Astrocyte (in vitro differentiated cells and primary cell): ENCODE data around the gene RNF5. TPM values are rescaled to one million over a fixed set of nuclear protein-coding genes. Genes with fewer than 3 reads are reported as not detected.

ENCODE experiments used
- DNase-seq: peaks from one replicate; pipeline ENCODE4 v3.0.0-alpha.2; 2010; ENCODE audit warnings: low read depth
- FAIRE-seq: peaks from 2 replicates; lab custom pipeline; 2011; peaks lifted over from hg19 to GRCh38; lab: Jason Lieb, UNC
- H2AFZ ChIP-seq: 2 replicates; pipeline ENCODE4 v1.6.0; 2012; ENCODE audit warnings: low read depth, low read length, inconsistent platforms
- H3K27ac ChIP-seq: 2 replicates; pipeline ENCODE4 v1.5.1; 2011; ENCODE audit warnings: low read depth, low read length, inconsistent platforms
- H3K27me3 ChIP-seq: 2 replicates; pipeline ENCODE4 v1.6.0; 2011; ENCODE audit warnings: low read length, inconsistent platforms; ENCODE audit not compliant: insufficient read depth
- H3K36me3 ChIP-seq: 2 replicates; pipeline ENCODE4 v1.5.1; 2011; ENCODE audit warnings: low read length, inconsistent platforms; ENCODE audit not compliant: insufficient read depth
- H3K4me1 ChIP-seq: 2 replicates; pipeline ENCODE4 v1.5.1; 2011; ENCODE audit warnings: low read length, inconsistent platforms; ENCODE audit not compliant: insufficient read depth
- H3K4me2 ChIP-seq: 2 replicates; pipeline ENCODE4 v1.6.0; 2012; ENCODE audit warnings: low read length, inconsistent platforms
- H3K4me3 ChIP-seq: 2 replicates; pipeline ENCODE4 v1.5.1; 2011; ENCODE audit warnings: low read depth, mild to moderate bottlenecking, low read length, inconsistent platforms; ENCODE audit not compliant: insufficient read depth
- H3K79me2 ChIP-seq: 2 replicates; pipeline ENCODE4 v1.6.0; 2012; ENCODE audit warnings: mild to moderate bottlenecking, low read length, inconsistent platforms; ENCODE audit not compliant: insufficient read depth
- H3K9ac ChIP-seq: 2 replicates; pipeline ENCODE4 v1.6.0; 2012; ENCODE audit warnings: mild to moderate bottlenecking, low read length, inconsistent platforms
- H3K9me3 ChIP-seq: 2 replicates; pipeline ENCODE4 v1.5.1; 2012; ENCODE audit warnings: low read depth, mild to moderate bottlenecking, low read length, inconsistent platforms; ENCODE audit not compliant: insufficient read depth
- H4K20me1 ChIP-seq: 2 replicates; pipeline ENCODE4 v1.6.0; 2012; ENCODE audit warnings: low read length, inconsistent platforms; ENCODE audit not compliant: insufficient read depth
- H3K27ac Mint-ChIP-seq: one replicate; pipeline ENCODE4 v1.8.0; 2021; ENCODE audit warnings: mild to moderate bottlenecking, mixed read lengths; ENCODE audit not compliant: unreplicated experiment
- H3K27me3 Mint-ChIP-seq: one replicate; pipeline ENCODE4 v1.8.0; 2021; ENCODE audit warnings: low read depth, mixed read lengths; ENCODE audit not compliant: unreplicated experiment
- H3K36me3 Mint-ChIP-seq: one replicate; pipeline ENCODE4 v1.8.0; 2021; ENCODE audit warnings: low read depth, mixed read lengths; ENCODE audit not compliant: unreplicated experiment
- H3K4me1 Mint-ChIP-seq: one replicate; pipeline ENCODE4 v1.8.0; 2021; ENCODE audit warnings: low read depth, mixed read lengths; ENCODE audit not compliant: unreplicated experiment
- H3K4me3 Mint-ChIP-seq: one replicate; pipeline ENCODE4 v1.8.0; 2021; ENCODE audit warnings: mild to moderate bottlenecking, moderate library complexity, mixed read lengths; ENCODE audit not compliant: unreplicated experiment
- H3K9me3 Mint-ChIP-seq: one replicate; pipeline ENCODE4 v1.8.0; 2021; ENCODE audit warnings: mild to moderate bottlenecking, mixed read lengths; ENCODE audit not compliant: unreplicated experiment
- EZH2 ChIP-seq: IDR thresholded peaks from 2 replicates; pipeline ENCODE4 v1.6.1; 2012; ENCODE audit warnings: mild to moderate bottlenecking, low read length, inconsistent platforms; ENCODE audit not compliant: insufficient read depth
- total RNA-seq: library from RNA; stranded (reverse); gene quantifications from 2 replicates; pipeline ENCODE4 v1.2.1, GENCODE V29; 2021
- TF ChIP-seq, protein P1 (sequence below): IDR thresholded peaks from 2 replicates; pipeline ENCODE4 v1.5.1; 2011; ENCODE audit warnings: low read depth, mild to moderate bottlenecking, inconsistent platforms, low read length, moderate library complexity; ENCODE audit not compliant: insufficient read depth

RNF5 gene
- total RNA-seq, 1 donor from 2014 or later, result 59.0 TPM

DNA sequence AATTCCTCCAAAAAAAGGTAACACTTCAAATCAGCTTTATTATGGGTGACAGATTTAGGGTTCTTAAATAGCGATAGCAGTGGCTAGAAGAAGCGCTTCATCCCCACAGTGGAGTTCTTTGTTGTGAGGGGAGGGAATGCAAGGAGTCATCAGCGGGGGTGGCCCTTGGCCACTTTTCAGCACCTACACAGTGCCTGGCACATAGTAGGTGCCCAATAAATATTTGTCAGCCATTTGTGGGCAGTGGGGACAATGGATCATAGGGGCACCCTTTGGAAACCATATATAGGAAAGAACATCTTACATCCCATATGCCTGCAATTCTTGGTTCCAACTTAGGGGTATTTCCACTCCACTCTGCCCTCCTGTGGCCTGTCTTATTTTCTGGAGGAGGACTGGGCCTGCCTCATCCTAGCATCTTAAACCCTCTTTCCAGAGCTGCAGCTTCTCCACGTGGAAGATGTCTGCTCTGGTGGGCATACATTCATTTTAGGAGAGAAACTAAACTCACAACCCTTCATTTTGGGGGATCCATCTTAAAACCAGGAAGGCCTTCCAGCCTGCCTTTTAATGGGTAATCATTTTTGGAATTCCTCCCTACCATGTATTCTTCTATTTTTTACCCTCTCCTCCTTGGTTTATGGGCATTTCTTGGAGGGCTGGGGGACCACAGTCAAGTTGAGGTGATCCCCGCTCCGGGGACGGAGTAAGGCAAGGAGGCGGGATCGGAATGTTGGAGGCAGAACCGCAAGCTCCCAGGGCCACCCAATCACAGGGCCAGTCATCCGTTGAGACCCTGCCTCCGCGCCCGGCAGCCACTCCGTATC, 16.8 kb downstream of the RNF5 start:
- Histone ChIP-seq H3K4me1 (peaks cover 29% of the 10 kb centered on the region), H3K27ac (peak overlapping the region; percentile 87), H3K9ac (peak overlapping the region; percentile 86), H3K36me3 (no peaks in the 10 kb centered on the region), H3K4me2 (peak overlapping the region; percentile 90), H3K79me2 (peaks cover 9% of the 10 kb centered on the region), H4K20me1 (no peaks in the 10 kb centered on the region), H3K27me3 (no peaks in the 10 kb centered on the region), H3K9me3 (no peaks in the 10 kb centered on the region), H3K4me3 (peak overlapping the region; percentile 55), H2AFZ (peak overlapping the region; percentile 50)
- FAIRE-seq (no peak), DNase-seq (peak; percentile 35)
- Mint-ChIP-seq H3K4me3 (peak overlapping the region; percentile 85), H3K4me1 (peaks cover 21% of the 10 kb centered on the region), H3K9me3 (no peaks in the 10 kb centered on the region), H3K36me3 (no peaks in the 10 kb centered on the region), H3K27ac (peak overlapping the region; percentile 94), H3K27me3 (no peaks in the 10 kb centered on the region)
- TF ChIP-seq, protein P1, sequence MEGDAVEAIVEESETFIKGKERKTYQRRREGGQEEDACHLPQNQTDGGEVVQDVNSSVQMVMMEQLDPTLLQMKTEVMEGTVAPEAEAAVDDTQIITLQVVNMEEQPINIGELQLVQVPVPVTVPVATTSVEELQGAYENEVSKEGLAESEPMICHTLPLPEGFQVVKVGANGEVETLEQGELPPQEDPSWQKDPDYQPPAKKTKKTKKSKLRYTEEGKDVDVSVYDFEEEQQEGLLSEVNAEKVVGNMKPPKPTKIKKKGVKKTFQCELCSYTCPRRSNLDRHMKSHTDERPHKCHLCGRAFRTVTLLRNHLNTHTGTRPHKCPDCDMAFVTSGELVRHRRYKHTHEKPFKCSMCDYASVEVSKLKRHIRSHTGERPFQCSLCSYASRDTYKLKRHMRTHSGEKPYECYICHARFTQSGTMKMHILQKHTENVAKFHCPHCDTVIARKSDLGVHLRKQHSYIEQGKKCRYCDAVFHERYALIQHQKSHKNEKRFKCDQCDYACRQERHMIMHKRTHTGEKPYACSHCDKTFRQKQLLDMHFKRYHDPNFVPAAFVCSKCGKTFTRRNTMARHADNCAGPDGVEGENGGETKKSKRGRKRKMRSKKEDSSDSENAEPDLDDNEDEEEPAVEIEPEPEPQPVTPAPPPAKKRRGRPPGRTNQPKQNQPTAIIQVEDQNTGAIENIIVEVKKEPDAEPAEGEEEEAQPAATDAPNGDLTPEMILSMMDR, result peak; percentile 52
- TF ChIP-seq EZH2, result no peak

DNA sequence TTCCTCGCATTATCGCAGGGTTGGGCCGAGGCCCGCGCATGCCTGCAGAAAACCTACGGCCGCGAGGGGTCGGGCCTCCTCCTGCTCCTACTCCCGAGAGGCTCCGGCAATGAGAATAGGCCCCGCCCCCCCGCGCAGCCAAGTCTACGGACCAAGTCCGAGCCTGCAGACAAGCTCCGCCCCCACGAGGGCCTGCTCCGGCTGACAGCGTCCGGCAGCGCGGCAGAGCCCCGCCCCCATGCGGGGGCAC, 17.4 kb downstream of the RNF5 start:
- H3K4me1 Mint-ChIP-seq, result peaks cover 21% of the 10 kb centered on the region
- H3K4me3 ChIP-seq, result peak overlapping the region; percentile 81
- peaks cover 9% of the 10 kb centered on the region for H3K79me2 ChIP-seq
- peak overlapping the region; percentile 99 for H3K9ac ChIP-seq
- no peaks in the 10 kb centered on the region for H4K20me1 ChIP-seq
- DNase-seq, result peak; percentile 97
- no peak overlapping the region for H3K27ac Mint-ChIP-seq
- peak overlapping the region; percentile 100 for H3K27ac ChIP-seq
- no peaks in the 10 kb centered on the region for H3K36me3 ChIP-seq
- peaks cover 25% of the 10 kb centered on the region for H3K4me1 ChIP-seq
- H3K36me3 Mint-ChIP-seq, result no peaks in the 10 kb centered on the region
- no peak overlapping the region for H2AFZ ChIP-seq
- TF ChIP-seq, protein P1, result no peak
- H3K4me3 Mint-ChIP-seq, result peak overlapping the region; percentile 85
- no peak for FAIRE-seq
- H3K27me3 Mint-ChIP-seq, result peaks cover 3% of the 10 kb centered on the region
- peak overlapping the region; percentile 94 for H3K4me2 ChIP-seq
- no peaks in the 10 kb centered on the region for H3K9me3 Mint-ChIP-seq
- H3K27me3 ChIP-seq, result no peaks in the 10 kb centered on the region
- no peaks in the 10 kb centered on the region for H3K9me3 ChIP-seq
